Activated CD4-positive, CD25-positive, alpha-beta regulatory T cell treated with anti-CD3 and anti-CD28 coated beads, Interleukin-2, amount 50 U/mL, for 16 hours (primary cell): ENCODE data around the gene SERPINA3.
"Not testable (repeated sequence)": the region's sequence is repeated elsewhere in the genome, so short reads cannot be mapped to it uniquely, and the experiment has no call there.

Experiments used
- DNase-seq: peaks from one replicate; pipeline ENCODE4 v3.0.0-alpha.2; 2020; ENCODE audit warnings: low read depth, low spot score

The SERPINA3 gene

DNA sequence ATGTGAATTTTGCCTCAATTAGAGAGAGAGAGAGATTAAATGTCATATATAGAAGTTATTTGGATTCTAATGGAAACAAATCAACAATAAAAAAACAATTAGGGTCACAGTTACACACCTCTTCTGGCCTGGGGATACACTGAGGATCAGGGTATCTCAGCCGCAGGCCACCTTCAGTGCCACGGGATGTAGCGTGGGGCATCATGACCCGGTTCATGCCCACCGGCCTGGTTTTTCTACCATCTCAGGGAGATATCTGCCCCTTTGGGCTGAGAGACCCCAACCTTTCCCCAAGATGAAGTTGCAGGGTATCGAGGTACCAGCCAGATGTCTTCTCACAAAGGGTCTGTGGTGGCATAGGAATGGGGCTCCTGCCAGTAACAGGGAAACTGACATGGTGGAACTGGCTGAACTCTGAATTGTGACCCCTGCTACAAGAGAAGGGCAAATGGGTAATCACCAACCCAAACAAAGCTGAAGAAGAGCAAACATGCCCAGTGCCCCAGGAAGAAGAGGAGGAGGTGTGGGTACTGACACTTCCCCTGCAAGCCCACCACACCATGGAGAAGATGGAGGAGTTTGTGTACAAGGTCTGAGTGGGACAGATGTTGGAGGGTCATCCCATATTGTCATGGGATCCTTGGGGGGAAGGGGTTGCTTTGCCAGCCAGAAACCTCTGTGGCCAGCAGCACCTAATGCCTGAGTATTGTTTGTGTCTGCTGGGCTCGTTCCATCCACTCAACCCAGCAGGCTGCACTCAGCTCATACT is 19.5 kb downstream of the SERPINA3 start:
- no peak for DNase-seq

DNA sequence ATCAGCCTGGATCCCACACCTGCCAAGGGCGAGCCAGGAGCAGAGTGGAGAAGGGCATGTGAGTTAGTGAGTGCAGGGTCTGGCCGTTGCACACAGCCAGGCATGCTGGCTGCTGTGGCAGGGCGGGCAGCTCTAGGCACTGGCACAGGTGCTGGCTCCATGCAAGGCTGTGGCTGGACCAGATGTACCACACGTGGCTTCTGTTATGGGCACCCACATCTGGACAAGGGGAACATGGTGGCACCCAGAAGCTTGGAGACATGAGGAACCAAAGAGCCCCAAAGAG is 20.1 kb downstream of the SERPINA3 start:
- DNase-seq: no peak

DNA sequence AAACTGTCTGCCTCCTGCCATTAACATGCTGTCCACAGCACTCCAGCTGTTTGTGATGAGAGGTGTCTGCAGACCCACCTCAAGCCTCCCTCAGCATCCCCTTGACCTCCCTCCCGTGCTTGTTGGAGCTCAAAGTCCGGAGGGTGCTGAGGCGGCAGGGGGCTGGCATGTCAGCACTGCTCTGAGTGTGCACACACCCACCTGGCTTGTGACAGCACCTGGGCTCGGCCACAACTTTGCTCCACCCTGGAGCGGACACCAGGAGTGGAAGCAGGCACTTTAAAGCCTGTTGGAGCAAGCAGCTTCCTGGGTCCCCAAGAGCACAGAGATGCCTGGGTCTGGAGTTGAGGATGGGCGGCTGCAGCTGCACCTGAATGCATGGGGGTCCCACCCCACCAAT is 20.9 kb downstream of the SERPINA3 start:
- DNase-seq: no peak

DNA sequence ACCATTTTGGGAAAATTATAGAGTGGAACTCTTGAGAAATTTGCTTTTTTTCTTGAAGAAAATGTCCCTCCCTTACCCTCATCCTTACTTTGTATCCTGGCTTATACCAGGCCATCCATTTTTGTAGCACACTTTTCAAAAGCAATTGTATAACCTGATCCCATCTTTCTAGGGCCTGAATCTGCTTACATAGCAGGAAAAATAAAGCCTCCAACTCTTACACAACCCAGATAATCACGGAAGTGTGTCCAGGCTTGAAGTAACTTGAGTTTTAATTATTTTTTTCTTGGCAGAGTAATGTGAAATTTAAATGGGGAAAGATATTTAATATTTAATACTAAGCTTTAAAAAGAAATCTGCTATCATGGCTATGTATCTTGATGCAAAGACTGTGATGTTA is 23.0 kb downstream of the SERPINA3 start:
- no peak for DNase-seq

DNA sequence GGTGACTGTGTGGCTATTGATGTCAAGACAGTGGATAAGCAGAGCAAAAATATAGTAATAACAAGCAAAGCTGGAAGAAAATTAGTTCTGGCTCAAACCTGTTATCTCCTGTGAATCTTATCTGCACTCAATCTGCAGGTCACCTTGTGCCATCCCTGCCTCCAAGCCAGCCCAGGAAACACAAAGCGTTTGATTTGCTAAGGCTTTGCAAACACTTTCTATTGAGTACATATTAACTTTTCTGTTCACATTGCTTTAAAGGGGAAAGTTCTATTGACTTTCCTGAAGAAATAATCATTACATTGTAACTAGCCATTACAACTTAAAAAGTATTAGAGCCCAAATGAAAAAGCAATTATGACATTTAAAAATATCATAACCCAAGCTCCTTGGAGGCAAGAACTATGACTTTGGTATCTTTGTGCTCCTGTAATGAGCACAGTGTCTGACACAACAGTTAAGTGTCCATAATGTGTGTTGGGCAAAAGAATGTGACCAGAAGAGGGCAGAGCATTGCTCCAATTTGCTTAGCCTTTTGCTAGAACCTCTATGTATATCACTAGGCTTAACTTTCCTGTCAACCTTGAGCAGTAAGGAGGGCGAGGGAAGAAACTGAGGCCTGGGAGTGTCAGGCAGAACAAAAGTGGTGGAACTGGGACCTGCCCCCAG is 24.7 kb downstream of the SERPINA3 start:
- no peak for DNase-seq

DNA sequence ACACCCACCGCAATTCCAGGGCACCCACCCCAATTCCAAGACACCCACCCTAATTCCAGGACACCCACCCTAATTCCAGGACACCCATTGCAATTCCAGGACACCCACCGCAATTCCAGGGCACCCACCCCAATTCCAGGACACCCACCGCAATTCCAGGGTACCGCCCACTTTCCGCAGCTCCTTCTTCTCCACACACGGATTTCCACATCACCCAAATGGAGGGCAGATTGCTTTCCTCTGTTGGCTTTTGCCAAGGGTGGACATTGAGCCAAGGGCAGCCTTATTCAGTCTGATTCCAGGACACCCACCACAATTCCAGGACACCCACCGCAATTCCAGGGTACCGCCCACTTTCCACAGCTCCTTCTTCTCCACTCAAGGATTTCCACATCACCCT is 25.6 kb downstream of the SERPINA3 start:
- DNase-seq: not testable (repeated sequence)

DNA sequence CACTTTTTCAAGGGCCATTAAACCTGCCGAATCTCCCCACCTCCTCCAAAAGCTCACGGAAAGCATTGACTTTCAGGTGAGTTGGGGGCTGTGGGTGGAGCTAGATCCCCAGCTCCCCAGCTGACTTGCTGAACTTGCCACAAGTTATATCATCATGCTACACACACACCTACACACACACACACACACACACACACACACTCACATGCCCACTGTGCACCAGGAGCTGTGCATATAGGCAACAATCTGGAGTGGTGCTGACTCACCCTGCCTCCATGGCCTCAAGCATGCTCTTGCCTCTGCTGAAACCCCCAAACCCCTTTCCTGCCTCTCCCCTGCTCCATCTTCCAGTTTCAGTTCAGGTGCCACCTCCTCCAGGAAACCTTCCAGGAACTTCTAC is 26.1 kb downstream of the SERPINA3 start:
- no peak for DNase-seq

DNA sequence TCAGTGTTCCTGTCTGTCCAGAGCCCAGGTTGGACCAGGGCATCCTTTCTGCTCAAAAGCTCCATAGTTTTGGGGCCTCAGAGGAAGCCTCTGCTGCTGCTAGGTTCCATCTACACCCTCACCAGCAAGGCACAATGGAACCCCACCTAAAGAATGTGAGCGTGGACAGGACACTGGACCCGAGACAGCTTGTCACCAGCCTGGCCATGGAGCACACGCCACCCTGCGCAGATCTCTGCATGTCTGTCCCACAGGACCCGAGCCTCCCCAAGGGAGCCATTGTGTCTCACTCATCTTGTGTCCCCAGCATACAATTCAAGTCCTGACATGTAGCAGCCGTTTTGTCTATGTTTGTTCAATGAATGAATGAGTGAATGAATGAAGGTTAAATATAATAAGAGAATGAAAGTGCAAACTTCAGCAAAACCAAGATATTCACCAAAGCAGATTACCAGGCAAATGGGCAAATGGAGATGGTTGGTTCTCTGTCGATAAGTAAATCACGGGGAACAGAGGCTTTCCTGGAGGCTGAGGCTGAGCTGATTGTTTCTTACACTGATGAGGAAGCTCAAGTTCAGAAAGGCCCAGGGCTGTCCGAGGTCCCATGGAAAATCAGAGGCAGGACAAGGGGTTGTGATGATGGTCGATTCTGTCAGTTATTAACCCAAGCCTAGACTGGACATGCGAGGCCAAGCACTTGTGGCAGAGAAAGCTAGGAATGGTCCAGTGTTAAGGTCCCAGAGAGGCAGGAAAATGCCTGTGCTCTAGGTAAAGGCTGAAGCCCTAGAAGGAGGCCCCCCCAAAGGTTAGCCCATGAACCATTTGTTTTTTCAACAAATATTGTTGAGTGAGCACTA is 27.0 kb downstream of the SERPINA3 start:
- DNase-seq: no peak

DNA sequence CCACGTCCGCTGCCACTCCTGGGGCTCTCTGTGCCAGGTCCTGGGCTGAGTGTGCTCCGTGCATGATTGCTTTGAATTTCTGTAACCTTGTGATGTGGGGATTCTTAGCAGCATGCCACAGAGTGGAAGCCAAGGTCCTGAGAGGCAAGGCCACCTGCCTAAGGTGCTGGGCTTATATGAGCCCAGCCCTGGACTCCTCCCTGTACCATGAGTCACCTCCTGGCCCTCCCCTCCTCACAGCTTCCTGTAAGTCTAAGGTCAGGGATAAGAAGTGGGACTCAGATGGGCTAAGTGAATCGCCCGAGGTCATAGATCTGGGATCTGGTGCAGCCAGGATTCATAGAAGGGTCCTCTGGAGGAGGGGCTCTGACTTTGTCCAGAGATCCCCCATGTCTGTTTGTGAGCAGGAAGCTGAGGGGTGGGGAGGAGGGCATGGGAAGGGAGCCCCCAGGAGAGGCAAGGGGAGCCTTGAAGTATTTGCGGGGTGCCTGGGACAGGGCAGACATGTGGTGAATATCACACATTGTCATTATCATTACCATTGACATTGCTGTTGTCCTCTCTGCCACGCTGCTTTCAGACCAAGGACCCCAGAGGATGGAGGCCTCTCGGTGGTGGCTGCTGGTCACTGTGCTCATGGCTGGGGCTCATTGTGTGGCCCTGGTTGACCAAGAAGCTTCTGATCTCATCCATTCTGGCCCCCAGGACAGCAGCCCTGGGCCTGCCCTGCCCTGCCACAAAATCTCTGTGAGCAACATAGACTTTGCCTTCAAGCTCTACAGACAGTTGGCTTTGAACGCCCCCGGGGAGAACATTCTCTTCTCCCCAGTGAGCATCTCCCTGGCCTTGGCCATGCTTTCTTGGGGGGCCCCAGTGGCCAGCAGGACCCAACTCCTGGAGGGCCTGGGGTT is 28.8 kb downstream of the SERPINA3 start:
- DNase-seq: no peak

DNA sequence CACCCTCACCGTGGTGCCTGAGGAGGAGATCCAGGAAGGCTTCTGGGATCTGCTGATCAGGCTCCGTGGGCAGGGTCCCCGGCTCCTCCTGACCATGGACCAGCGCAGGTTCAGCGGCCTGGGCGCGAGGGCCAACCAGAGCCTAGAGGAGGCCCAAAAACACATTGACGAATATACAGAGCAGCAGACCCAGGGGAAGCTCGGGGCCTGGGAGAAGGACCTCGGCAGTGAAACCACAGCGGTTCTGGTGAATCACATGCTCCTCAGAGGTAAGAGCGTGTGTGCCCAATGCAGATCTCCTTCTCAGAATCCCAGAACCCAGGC is 29.4 kb downstream of the SERPINA3 start:
- no peak for DNase-seq

DNA sequence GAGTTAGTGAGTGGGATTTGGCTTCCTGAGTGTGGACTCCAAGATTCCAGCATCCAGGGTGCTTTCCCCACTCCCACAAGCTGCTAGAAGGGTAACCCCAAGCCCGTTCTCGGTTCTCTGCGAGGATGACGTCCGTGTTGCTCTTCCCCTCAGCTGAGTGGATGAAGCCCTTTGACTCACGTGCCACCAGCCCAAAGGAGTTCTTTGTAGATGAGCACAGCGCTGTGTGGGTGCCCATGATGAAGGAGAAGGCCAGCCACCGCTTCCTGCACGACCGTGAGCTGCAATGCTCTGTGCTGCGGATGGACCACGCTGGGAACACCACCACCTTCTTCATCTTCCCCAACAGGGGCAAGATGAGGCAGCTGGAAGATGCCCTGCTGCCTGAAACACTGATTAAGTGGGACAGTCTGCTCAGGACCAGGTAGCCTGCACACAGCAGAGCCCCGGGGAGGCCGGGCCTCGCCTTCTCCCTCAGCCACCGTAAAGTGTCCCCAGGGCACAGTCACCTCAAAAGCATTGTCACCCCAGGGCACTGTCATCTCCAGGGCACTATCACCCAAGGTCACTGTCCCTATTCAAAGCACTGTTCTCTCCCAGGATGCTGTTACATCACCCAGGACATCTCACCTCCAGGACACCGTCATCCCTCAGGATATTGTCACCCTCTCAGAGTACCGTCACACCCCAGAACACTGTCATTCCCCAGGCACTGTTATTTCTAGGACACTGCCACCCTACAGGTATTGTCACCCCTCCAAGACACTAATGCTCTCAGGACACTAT is 31.3 kb downstream of the SERPINA3 start:
- DNase-seq: no peak

DNA sequence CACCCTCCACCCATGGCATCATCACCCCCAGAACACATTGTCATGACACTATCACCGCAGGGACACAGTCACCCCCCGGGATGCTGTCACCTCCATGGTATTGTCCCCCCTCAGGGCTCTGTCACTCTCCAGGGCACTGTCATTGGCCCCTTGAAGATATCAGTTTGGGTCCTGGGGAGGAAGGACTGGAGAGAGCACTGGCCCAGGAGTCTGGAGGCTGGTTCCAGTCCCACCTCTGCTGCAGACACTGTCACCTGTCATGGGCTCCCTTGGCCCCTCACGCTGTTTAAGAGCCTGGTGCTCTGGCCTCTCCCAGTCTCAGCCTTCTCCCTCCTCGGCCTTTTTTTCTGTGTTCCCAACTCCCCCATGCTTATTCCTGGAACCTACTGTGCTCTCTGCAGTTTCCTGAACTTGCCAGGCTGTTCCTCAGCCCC is 31.9 kb downstream of the SERPINA3 start:
- DNase-seq: no peak

DNA sequence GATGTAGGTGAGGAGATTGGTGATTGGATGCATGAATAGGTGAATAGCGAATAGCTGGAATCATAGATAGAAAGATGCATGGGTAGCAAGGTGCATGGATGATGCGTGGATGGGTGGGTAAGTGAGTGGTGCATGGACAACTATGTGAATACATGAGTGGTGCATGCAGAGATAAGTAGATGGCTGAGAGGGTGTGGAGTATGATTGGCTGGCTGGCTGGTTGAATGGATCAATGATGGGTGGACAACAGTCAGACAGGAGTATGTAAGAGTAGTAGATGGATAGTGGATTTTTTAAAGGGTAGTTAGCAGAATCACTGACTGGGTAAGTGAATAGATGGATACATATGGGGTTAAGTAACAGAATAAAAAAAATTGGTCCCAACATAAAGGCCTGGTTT is 33.9 kb downstream of the SERPINA3 start:
- no peak for DNase-seq

DNA sequence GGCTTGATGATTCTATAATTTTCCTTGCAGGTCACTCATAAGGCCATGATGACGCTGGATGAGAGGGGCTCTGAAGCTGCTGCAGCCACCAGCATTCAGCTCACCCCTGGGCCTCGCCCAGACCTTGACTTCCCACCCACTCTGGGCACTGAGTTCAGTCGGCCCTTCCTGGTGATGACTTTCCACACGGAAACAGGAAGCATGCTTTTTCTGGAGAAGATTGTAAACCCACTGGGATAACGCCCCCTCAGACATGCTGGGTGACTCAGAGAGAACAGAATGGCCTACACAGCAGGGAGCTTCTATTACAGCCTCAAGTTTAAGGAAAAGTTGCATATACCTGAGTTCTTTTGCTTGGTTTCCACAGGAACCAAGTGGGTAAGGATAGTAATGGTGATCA is 34.3 kb downstream of the SERPINA3 start:
- DNase-seq: no peak

DNA sequence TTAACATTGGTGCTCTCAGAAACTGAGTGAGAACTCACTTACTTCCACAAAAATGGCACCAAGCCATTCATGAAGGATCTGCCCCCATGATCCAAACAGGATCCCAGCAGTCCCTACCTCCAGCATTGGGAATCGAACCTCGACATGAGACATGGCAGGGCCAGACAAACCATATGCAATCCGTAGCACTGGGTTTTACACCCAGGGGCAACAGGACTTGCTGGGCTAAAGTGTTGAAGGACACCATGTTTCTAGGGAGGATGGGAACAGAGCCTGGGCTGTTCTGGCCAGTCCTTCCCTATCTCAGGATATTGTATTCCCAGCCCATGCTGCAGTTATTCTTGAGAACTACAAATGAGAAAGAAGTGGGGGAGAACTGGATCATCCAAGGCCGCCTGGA is 36.6 kb downstream of the SERPINA3 start:
- no peak for DNase-seq

DNA sequence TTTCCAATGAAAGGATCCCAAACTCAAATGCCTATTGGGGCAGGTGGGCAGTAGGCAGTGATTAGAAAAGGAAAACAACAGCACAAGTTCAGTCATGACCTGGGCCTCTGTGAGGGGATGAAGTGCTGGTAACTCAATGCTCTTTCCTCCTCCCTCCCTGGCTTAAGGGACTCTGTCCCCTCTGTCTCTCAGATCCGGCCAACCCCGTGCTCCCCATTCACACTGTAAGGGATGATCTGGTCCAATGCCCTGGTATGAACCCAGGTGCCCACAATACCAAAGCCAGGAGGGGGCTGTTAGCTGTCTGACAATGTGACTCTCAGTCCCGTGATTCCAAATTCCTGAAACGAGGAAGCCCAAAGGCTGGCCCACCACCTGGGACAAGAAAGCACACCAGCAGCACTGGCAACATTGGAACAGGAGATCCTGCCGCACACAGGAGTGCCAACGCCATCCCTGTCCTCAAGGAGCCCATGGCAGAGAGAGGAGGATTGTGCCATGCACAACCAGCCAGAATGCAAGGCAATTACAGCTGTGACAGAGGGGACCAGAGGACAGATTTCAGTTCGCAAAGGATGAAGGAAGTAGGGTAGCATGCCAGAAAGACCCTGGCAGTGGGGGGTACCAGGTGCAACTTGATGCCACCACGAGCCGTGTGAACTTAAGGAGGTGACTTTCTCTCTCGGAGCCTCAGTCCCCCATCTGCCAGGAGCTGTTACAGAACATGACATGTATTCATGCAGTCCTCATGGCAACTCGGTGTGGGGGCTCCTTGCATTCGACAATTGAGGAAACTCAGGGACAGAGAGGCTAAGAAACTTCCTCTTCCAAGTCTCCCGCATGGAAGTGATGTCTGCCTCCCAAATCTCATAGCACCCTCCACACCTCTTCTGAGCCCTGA is 37.6 kb downstream of the SERPINA3 start:
- no peak for DNase-seq

DNA sequence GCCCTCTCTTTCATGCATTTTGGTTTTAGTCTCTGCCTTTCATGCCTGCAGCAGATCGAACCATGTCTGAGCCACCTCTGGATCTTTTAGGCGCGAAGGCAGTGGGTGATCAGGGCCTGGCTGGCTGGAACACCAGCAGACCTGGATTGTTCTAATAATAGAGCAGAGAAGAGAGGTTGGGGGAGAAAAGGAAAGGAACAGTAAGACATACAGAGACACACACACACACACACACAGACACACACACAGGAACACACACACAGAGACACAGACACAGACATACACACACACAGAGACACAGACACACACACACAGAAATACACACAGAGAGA is 38.2 kb downstream of the SERPINA3 start:
- no peak for DNase-seq

DNA sequence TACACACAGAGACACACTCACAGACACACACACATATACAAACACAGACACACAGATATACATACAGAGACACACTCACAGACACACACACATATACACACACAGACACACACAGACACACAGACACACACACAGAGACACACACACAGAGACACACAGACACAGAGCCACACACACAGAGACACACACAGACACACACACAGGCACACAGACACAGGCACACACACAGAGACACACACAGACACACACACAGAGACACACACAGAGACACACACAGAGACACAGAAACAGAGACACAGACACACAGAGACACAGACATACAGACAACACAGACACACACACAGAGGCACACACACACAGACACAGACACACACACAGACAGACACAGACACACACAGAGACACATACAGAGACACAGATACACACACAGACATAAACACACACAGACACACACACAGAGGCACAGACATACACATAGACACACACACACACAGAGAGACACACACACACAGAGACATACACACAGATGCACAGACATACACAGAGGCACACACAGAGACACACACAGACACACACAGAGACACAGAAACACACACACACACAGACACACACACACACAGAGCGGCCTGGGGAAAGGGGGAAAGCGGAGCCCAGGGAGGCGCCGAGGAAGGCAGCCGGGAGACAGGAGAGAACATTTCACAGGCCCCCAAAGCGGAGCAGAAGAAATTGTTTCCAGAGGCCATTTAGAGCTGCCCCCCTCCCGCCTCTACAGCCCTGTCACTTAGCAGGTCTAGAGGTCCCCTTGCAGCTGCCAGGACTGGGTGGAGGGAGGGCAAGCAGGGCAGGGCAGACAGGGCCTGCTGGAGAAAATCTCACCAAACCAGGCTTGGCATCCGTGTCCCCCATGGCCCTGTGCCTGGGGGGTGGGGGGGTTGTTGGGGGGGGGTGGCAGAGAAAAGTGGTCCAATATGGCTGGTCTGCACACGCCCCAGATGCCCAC is 38.9 kb downstream of the SERPINA3 start:
- no peak for DNase-seq

DNA sequence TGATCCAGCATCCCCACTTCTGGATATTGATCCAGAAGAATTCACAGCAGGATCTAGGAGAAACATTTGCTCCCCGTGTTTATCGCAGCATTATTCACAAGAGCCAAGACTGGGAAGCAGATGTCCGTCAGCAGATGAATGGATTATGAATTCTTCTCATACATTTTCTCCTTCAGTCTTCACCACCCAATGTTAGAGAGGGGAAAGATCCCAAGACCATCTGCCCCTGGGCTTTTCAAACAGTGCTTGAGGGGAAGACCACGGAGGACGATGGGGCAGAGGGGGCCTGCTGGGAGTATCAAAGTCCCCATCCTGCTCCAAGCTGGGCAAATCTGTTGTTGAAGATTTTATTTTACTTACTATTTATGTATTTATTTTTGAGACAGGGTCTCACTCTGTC is 41.1 kb downstream of the SERPINA3 start:
- DNase-seq: no peak
